GM12892 (cell line): ENCODE results near the gene PYCR2.
"Not testable (repeated sequence)": the region's sequence is repeated elsewhere in the genome, so short reads cannot be mapped to it uniquely, and the experiment has no call there.

Experiments used
- POLR2A ChIP-seq: IDR thresholded peaks from 2 replicates; pipeline ENCODE4 v1.6.1; 2011; ENCODE audit warnings: low read depth, low read length, control low read depth
- POLR2AphosphoS5 ChIP-seq: IDR thresholded peaks from 2 replicates; pipeline ENCODE4 v1.6.1; 2011; ENCODE audit warnings: low read depth, low read length, control low read depth
- TAF1 ChIP-seq: IDR thresholded peaks from 2 replicates; pipeline ENCODE4 v1.6.1; 2011; ENCODE audit warnings: low read depth, mild to moderate bottlenecking, control low read depth, low read length, borderline replicate concordance

DNA sequence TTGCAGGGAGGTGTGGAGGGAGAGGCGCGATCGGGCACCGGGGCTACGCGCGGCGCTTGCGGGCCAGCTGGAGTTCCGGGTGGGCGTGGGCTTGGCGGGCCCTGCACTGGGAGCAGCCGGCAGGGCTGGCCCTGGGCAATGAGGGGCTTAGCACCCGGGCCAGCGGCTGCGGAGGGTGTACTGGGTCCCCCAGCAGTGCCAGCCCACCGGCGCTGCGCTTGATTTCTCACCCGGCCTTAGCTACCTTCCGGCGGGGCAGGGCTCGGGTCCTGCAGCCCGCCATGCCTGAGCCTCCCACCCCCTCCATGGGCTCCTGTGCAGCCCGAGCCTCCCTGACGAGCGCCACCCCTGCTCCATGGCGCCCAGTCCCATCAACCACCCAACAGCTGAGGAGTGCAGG lies 45.7 kb upstream of the PYCR2 start:
- TF ChIP-seq POLR2A, POLR2AphosphoS5, TAF1: not testable (repeated sequence)
